Lower lobe of right lung (tissue), 2 donors: ENCODE measurements around the gene ST8SIA2. TPM values are rescaled to one million over a fixed set of nuclear protein-coding genes. Genes with fewer than 3 reads are reported as not detected.

Experiments
- ATAC-seq, 2 donors: fragments of 200-7000 bp; cut with Tn5 transposase; one replicate each; pipeline ENCODE4 v1.9.1; 2020 to 2022; ENCODE audit warnings: mild to moderate bottlenecking in 2 of 2, moderate library complexity in 2 of 2
- DNase-seq: peaks from one replicate; pipeline ENCODE4 v3.0.0-alpha.2; 2020
- H3K27ac ChIP-seq: fragments of 200-600 bp; one replicate; pipeline ENCODE4 v1.8.0; 2022
- H3K27me3 ChIP-seq: fragments of 200-600 bp; one replicate; pipeline ENCODE4 v1.8.0; 2022; ENCODE audit warnings: low read depth
- H3K36me3 ChIP-seq: fragments of 200-600 bp; one replicate; pipeline ENCODE4 v1.8.0; 2022; ENCODE audit warnings: mild to moderate bottlenecking
- H3K4me1 ChIP-seq: fragments of 200-600 bp; one replicate; pipeline ENCODE4 v1.8.0; 2022
- H3K4me3 ChIP-seq: fragments of 200-600 bp; one replicate; pipeline ENCODE4 v1.8.0; 2022; ENCODE audit warnings: mild to moderate bottlenecking
- H3K9me3 ChIP-seq: fragments of 200-600 bp; one replicate; pipeline ENCODE4 v1.8.0; 2022
- intact Hi-C: fragments of 100-400 bp; cut with DNase I; formaldehyde crosslinking; loops from one replicate; pipeline ENCODE4 v1.11.0; 2022
- total RNA-seq: library from RNA; stranded (reverse); fragmentation: NEBNext Ultra II Directional; extraction: Animal tissue kit (Norgen Biotek cat#: 25700); gene quantifications from one replicate; pipeline ENCODE4 v1.2.1, GENCODE V29; 2021
- TF ChIP-seq, protein P1 (sequence below): fragments of 200-600 bp; IDR thresholded peaks from one replicate; pipeline ENCODE4 v1.8.0; 2022; ENCODE audit warnings: antibody characterized with exemption, mild to moderate bottlenecking
- donor health status: DM: no; HTN: yes; CAD: no; lungs with severe emphysema.

ST8SIA2 gene
- total RNA-seq, 1 donor from 2014 or later, result not detected

DNA sequence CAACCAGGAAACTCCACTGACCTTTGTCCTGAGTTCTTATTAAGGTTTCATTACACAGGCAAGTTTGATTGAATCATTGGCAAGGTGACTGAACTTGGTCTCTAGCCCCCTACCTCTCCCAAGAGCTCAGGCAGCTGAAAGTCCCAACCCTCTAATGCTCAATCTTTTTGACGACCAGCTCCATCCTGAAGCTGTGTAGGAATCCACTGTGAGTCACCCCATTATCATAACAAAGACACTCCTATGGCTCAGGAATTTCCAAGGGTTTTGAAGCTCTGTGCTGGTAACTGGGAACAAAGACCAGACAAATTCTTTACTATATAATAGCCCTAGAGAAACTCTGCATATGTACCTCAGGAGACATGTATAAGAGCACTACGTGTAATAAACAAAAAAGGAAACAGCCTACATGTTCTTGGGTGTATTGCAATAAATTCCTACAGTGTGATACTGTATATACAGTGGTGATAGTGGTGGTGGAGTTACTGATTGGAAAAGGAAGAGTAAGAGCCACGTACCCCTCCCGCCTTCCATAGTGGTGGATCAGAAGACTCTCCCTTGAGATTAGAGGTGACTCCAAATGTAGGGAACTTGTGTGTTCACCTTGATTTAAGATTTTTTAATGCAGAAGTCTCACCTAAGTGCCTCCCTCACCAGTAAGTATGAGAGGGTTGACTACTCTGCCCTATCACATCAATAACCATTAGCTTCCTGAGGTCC lies 116.6 kb downstream of the ST8SIA2 start:
- intact Hi-C loops, result no loop called here
- Histone ChIP-seq H3K27me3 (no peaks in the 10 kb centered on the region), H3K4me3 (no peak overlapping the region), H3K27ac (no peak overlapping the region), H3K36me3 (no peaks in the 10 kb centered on the region), H3K4me1 (no peaks in the 10 kb centered on the region), H3K9me3 (no peaks in the 10 kb centered on the region)
- DNase-seq (no peak), ATAC-seq (no peak)
- TF ChIP-seq, protein P1, sequence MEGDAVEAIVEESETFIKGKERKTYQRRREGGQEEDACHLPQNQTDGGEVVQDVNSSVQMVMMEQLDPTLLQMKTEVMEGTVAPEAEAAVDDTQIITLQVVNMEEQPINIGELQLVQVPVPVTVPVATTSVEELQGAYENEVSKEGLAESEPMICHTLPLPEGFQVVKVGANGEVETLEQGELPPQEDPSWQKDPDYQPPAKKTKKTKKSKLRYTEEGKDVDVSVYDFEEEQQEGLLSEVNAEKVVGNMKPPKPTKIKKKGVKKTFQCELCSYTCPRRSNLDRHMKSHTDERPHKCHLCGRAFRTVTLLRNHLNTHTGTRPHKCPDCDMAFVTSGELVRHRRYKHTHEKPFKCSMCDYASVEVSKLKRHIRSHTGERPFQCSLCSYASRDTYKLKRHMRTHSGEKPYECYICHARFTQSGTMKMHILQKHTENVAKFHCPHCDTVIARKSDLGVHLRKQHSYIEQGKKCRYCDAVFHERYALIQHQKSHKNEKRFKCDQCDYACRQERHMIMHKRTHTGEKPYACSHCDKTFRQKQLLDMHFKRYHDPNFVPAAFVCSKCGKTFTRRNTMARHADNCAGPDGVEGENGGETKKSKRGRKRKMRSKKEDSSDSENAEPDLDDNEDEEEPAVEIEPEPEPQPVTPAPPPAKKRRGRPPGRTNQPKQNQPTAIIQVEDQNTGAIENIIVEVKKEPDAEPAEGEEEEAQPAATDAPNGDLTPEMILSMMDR, result no peak
